ENCODE data around the gene ST6GALNAC6. TPM values are rescaled to one million over a fixed set of nuclear protein-coding genes. Genes with fewer than 3 reads are reported as not detected.

Gene ST6GALNAC6
- polyA plus RNA-seq, 1 donor from 2014 or later = 38.9 TPM

- Mint-ChIP-seq H3K9me3 (peaks cover 0 to 2% (median 0%) of the 10 kb centered on the region in 3 donors), H3K27ac (peak overlapping the region; percentile 98 to 99 (median 98)), H3K4me1 (peaks cover 24 to 37% (median 31%) of the 10 kb centered on the region in 3 donors), H3K36me3 (peaks cover 3% of the 10 kb centered on the region), H3K4me3 (peak overlapping the region; percentile 62 to 96 (median 86)), H3K27me3 (no peaks in the 10 kb centered on the region)
These were observed 38.9 kb upstream of the ST6GALNAC6 start for GRCh38 chr9:127938298-127938690.

- H3K4me3 Mint-ChIP-seq = peak within 1 kb of the TSS; percentile 91 to 97 (median 95)
- peaks cover 1% of the 10 kb centered on the region for H3K36me3 Mint-ChIP-seq
- H3K4me1 Mint-ChIP-seq = peaks cover 24 to 31% (median 30%) of the 10 kb centered on the region in 3 donors
- H3K27ac Mint-ChIP-seq = peak within 1 kb of the TSS; percentile 98 to 99 (median 98)
- H3K27me3 Mint-ChIP-seq = no peaks in the 10 kb centered on the region
- H3K9me3 Mint-ChIP-seq = peaks cover 0 to 2% (median 0%) of the 10 kb centered on the region in 3 donors
These were observed 38.2 kb upstream of the ST6GALNAC6 start, which contains the start of gene DPM2 for GRCh38 chr9:127937388-127938297. Gene DPM2 (minus strand): TSS chr9:127937854. CDS start chr9:127937820, 34 bp downstream.

- Mint-ChIP-seq H3K9me3 (peaks cover 0 to 2% (median 0%) of the 10 kb centered on the region in 3 donors), H3K4me3 (peak overlapping the region; percentile 91 to 97 (median 95)), H3K27ac (peak overlapping the region; percentile 98 to 99 (median 98)), H3K27me3 (no peaks in the 10 kb centered on the region), H3K4me1 (peaks cover 24 to 31% (median 30%) of the 10 kb centered on the region in 3 donors), H3K36me3 (peaks cover 1% of the 10 kb centered on the region)
These were observed 37.6 kb upstream of the ST6GALNAC6 start for GRCh38 chr9:127937056-127937387.

DNA sequence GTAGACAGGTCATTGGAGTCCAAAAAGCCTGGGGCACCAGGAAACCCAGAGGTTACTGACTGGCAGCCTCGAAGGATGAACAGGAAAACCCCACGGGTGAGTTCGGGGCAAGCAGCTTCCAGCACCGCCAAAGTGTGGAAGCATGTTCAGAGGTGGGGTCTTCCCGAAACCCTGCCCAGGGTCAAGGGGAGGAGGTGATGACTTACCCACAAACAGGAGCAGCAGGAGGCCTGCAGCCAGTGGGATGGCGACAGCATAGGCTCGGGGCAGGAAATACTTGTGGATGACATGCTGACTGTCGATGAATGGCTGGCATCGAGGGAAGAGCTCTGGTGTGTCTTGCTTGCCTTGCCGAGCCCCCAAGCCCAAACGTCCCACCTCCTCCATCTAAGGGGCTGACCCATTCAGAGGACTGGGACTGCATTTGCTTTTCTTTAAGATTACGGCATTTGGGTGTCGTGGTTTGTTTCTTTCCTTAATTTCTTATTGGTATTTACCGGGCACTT, 37.0 kb upstream of the ST6GALNAC6 start:
- H3K9me3 Mint-ChIP-seq = peaks cover 0 to 2% (median 0%) of the 10 kb centered on the region in 3 donors
- peaks cover 25 to 36% (median 34%) of the 10 kb centered on the region in 3 donors for H3K4me1 Mint-ChIP-seq

GRCh38 chr9:127935765-127936221, 36.4 kb upstream of the ST6GALNAC6 start:
- peak overlapping the region; percentile 72 to 98 (median 98) for H3K27ac Mint-ChIP-seq
- H3K27me3 Mint-ChIP-seq = no peaks in the 10 kb centered on the region
- H3K9me3 Mint-ChIP-seq = peaks cover 0 to 2% (median 0%) of the 10 kb centered on the region in 3 donors
- H3K36me3 Mint-ChIP-seq = peaks cover 2% of the 10 kb centered on the region
- peaks cover 31 to 42% (median 39%) of the 10 kb centered on the region in 3 donors for H3K4me1 Mint-ChIP-seq
- H3K4me3 Mint-ChIP-seq = peak overlapping the region in 3 of 4 donors; percentile 49 to 94 (median 74)

More for the DNA sequence above, 37.0 kb upstream of the ST6GALNAC6 start:
- Mint-ChIP-seq H3K36me3 (peaks cover 2% of the 10 kb centered on the region), H3K27me3 (no peaks in the 10 kb centered on the region), H3K4me3 (peak overlapping the region; percentile 91 to 97 (median 95)), H3K27ac (peak overlapping the region in 2 of 3 donors; percentile 98)

GRCh38 chr9:127934986-127935385, 35.6 kb upstream of the ST6GALNAC6 start:
- Mint-ChIP-seq H3K36me3 (peaks cover 2% of the 10 kb centered on the region), H3K27ac (peak overlapping the region in 2 of 3 donors; percentile 98), H3K4me3 (peak overlapping the region in 1 of 4 donors; percentile 94), H3K27me3 (no peaks in the 10 kb centered on the region), H3K4me1 (peaks cover 31 to 43% (median 41%) of the 10 kb centered on the region in 3 donors), H3K9me3 (peaks cover 0 to 2% (median 0%) of the 10 kb centered on the region in 3 donors)

DNA sequence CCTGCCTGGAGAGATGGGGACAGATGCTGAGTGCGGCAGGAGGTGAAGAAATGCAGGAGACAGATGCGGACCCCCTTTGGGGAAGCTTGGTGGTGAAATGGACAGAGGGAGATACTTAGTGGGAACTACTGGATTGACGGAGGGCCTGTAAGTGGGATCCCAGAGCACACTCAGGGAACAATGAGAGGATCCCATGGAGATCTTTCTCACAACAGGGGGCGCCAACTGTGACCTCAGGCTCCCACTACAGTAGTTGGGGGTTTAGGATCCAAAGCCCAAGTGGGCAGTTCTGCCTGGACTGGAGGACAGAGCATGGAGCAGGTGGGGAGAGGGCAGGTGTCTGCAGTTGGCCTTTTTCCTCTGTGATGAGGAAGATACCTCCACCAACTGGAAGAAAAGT, 34.8 kb upstream of the ST6GALNAC6 start:
- peaks cover 0 to 2% (median 0%) of the 10 kb centered on the region in 3 donors for H3K9me3 Mint-ChIP-seq
- H3K27me3 Mint-ChIP-seq = no peaks in the 10 kb centered on the region
- H3K27ac Mint-ChIP-seq = peak overlapping the region in 2 of 3 donors; percentile 87 to 98
- peaks cover 31 to 47% (median 43%) of the 10 kb centered on the region in 3 donors for H3K4me1 Mint-ChIP-seq
- peaks cover 2% of the 10 kb centered on the region for H3K36me3 Mint-ChIP-seq
- peak overlapping the region in 2 of 4 donors; percentile 76 to 88 for H3K4me3 Mint-ChIP-seq

DNA sequence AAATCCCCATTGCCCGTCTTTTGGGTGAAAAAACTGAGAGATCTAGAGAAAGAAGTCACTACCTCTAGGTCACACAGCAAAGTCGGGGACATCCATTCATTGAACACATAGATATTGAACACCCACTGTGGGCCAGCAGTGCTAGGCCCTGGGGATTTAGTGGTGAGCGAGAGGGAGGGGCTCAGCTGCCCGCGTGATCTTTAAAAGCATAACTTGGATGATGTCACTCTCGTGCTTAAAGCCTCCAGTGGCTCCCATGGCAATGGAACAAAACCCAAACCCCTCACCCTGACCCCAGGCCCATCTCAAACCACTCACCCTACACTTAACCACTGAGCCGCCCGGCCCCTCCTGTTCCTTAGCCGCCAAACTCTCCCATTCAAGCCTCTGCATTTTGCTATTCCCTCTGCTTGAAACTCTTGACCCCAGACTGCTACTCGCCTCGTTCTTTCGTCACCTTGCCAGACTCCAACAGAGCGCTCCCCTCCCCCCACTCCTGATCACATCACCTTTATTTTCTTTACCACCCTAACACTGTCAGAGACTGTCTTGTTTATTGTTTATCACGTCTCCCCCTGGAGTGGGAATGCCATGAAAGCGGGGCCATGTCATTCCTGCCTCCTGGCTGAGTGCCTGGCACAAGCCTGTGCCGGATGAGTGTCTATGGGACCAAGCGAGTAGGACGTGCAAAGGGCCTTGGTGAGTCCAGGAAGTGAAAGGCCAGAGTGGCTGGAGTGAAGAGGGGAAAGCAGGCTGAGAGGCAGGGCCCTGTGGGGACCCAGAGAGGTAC, 31.9 kb upstream of the ST6GALNAC6 start:
- peaks cover 18 to 29% (median 28%) of the 10 kb centered on the region in 3 donors for H3K4me1 Mint-ChIP-seq
- H3K27me3 Mint-ChIP-seq = peaks cover 1% of the 10 kb centered on the region
- peaks cover 2% of the 10 kb centered on the region for H3K36me3 Mint-ChIP-seq
- peaks cover 0 to 2% (median 0%) of the 10 kb centered on the region in 3 donors for H3K9me3 Mint-ChIP-seq
- H3K4me3 Mint-ChIP-seq = peak overlapping the region; percentile 76 to 94 (median 87)
- peak overlapping the region; percentile 83 to 98 (median 94) for H3K27ac Mint-ChIP-seq

DNA sequence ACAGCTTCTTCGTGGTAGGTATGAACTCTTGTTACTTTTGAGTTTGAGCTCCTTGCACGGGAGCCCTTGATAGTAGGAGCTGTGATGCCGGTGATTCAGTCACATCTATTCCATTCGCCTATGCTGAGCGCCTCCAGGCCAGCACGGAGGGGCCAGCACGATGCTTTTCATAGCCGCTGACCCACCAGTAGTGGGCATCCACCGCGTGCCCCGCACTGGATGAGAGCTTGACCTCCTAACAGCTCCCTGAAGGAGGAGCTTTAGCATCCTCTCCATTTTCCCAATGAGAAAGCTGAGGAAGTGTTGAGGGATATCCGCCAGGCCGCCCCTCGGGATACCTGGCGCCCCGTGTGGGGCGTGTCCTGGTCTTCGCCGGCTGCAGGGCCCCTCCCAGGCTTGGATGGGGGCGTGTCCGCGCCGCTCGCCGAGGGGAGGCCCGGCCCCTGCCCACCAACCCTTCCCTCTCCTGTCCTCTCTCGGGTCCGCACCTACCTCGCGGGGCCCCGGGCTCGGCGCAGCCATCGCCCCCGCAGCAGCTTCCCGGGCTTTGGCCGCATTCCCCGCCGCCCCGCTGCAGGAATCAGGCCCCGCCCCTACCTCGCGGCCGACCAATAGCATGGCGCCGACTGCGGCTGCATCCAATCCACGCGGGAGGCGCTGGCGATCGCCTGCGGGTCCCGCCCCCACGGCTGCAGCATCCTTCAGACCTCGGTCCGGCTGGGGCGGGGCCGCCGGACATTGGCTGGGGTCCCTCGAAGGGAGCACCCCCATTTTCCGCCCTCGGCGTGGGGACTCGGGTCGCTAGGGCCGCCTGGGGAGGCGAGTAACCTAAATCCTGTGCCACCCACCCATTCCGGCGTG, 31.1 kb upstream of the ST6GALNAC6 start, which contains the start of gene PIP5KL1:
Gene PIP5KL1 (minus strand): TSS at position 547 of the 861 bp plus-strand sequence. CDS start 25 bp downstream, at position 522.
- Mint-ChIP-seq H3K4me3 (peak within 1 kb of the TSS; percentile 76 to 94 (median 87)), H3K36me3 (peaks cover 2% of the 10 kb centered on the region), H3K27ac (peak within 1 kb of the TSS; percentile 83 to 98 (median 94)), H3K27me3 (peaks cover 1% of the 10 kb centered on the region), H3K9me3 (peaks cover 0 to 2% (median 0%) of the 10 kb centered on the region in 3 donors), H3K4me1 (peaks cover 11 to 22% (median 19%) of the 10 kb centered on the region in 3 donors)

GRCh38 chr9:127929625-127929979, 30.2 kb upstream of the ST6GALNAC6 start:
- Mint-ChIP-seq H3K4me3 (peak overlapping the region; percentile 70 to 89 (median 80)), H3K9me3 (peaks cover 0 to 2% (median 0%) of the 10 kb centered on the region in 3 donors), H3K36me3 (peaks cover 4% of the 10 kb centered on the region), H3K27me3 (peaks cover 1% of the 10 kb centered on the region), H3K4me1 (peaks cover 11 to 22% (median 18%) of the 10 kb centered on the region in 3 donors), H3K27ac (peak overlapping the region in 2 of 3 donors; percentile 31 to 76)

GRCh38 chr9:127928676-127929624, 29.5 kb upstream of the ST6GALNAC6 start:
- Mint-ChIP-seq H3K9me3 (no peaks in the 10 kb centered on the region), H3K27ac (peak overlapping the region in 2 of 3 donors; percentile 31 to 76), H3K36me3 (peaks cover 4% of the 10 kb centered on the region), H3K27me3 (peaks cover 1% of the 10 kb centered on the region), H3K4me1 (peaks cover 7 to 22% (median 18%) of the 10 kb centered on the region in 3 donors), H3K4me3 (peak overlapping the region; percentile 48 to 85 (median 62))

DNA sequence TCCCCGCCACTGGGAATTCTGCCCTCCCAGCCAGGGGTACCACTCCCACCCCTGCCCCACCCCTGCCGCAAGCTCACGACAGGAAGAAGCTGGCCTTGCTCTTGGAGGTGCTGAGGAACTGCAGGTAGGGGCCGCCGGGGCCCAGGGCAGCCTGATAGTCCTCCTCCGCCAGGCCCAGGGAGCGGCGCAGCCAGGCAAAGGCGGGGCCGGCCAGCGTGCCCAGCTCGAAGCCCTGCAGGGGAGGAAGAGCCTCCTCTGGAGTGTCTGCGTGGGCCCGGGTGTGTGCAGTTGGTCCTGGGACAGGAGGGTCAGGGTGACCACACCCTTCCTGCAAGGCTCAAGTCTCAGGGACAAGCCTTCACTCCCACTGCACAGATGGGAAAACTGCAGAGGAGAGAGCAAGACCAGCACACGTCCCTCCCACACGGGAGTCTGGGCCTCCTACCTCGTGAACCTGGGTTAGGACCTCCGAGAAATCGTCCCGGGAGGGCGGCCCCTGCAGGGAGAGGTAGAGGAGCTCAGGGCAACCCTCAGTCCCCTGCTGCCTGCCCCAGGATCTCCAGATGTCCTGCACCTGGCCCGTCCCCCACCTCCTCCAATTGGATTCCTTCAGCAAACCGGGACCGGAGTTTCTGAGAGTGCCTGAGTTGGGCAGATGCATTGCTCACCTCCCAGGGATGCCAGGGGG, 28.7 kb upstream of the ST6GALNAC6 start:
- Mint-ChIP-seq H3K4me1 (peaks cover 7 to 20% (median 16%) of the 10 kb centered on the region in 3 donors), H3K27me3 (peaks cover 1% of the 10 kb centered on the region), H3K36me3 (peaks cover 4% of the 10 kb centered on the region), H3K27ac (peak overlapping the region in 1 of 3 donors; percentile 76), H3K9me3 (no peaks in the 10 kb centered on the region), H3K4me3 (peak overlapping the region in 2 of 4 donors; percentile 85 to 89)

Data from IgD-negative memory B cell (primary cell).